WTC11 (cell line): Measurements from ENCODE around the gene AMIGO1. TPM values are rescaled to one million over a fixed set of nuclear protein-coding genes. Genes with fewer than 3 reads are reported as not detected.

ENCODE experiments used
- ATAC-seq: fragments of 200-7000 bp; cut with Tn5 transposase; 2 replicates; pipeline ENCODE4 v1.10.0; 2021; ENCODE audit warnings: mild to moderate bottlenecking, moderate library complexity
- CTCF ChIA-PET: fragments of 300-600 bp; sonication (Branson Sonifier 250); formaldehyde crosslinking; loops from one replicate; lab custom pipeline; 2021; ENCODE audit warnings: antibody characterized with exemption; lab: Charles Lee
- POLR2A ChIA-PET: fragments of 350-600 bp; sonication (Branson Sonifier 250); formaldehyde crosslinking; loops from one replicate; lab custom pipeline; 2021; ENCODE audit warnings: antibody characterized with exemption; lab: Charles Lee
- DNase-seq: peaks from one replicate; pipeline ENCODE4 v3.0.0; 2021; ENCODE audit warnings: low spot score
- H3K27ac Mint-ChIP-seq: 2 replicates; pipeline ENCODE4 v1.8.0; 2021; ENCODE audit warnings: mixed read lengths
- H3K27me3 Mint-ChIP-seq: 2 replicates; pipeline ENCODE4 v1.8.0; 2021; ENCODE audit warnings: low read depth, mild to moderate bottlenecking, moderate library complexity, mixed read lengths
- H3K36me3 Mint-ChIP-seq: 2 replicates; pipeline ENCODE4 v1.8.0; 2021; ENCODE audit warnings: mixed read lengths
- H3K4me1 Mint-ChIP-seq: 2 replicates; pipeline ENCODE4 v1.8.0; 2022; ENCODE audit warnings: mixed read lengths
- H3K4me3 Mint-ChIP-seq: 2 replicates; pipeline ENCODE4 v1.8.0; 2021; ENCODE audit warnings: mild to moderate bottlenecking, moderate library complexity, mixed read lengths
- H3K9me3 Mint-ChIP-seq: 2 replicates; pipeline ENCODE4 v1.8.0; 2021; ENCODE audit warnings: mixed read lengths
- ESRRA ChIP-seq: sonication (generic); formaldehyde crosslinking; IDR thresholded peaks from 2 replicates; pipeline ENCODE4 v1.8.1; 2022; ENCODE audit warnings: mild to moderate bottlenecking, missing genetic modification reagents, borderline replicate concordance
- GTF2I ChIP-seq: fragments of 250-450 bp; sonication (Bioruptor Pico); conservative IDR thresholded peaks from 2 replicates; pipeline ENCODE4 v1.4.0; 2021; ENCODE audit warnings: mild to moderate bottlenecking
- KAT7 ChIP-seq: sonication (generic); formaldehyde crosslinking; IDR thresholded peaks from 2 replicates; pipeline ENCODE4 v1.8.1; 2023; ENCODE audit warnings: missing genetic modification reagents, mild to moderate bottlenecking, borderline replicate concordance
- MYBL2 ChIP-seq: sonication (generic); formaldehyde crosslinking; IDR thresholded peaks from 2 replicates; pipeline ENCODE4 v1.8.1; 2023; ENCODE audit warnings: mild to moderate bottlenecking, moderate library complexity, missing genetic modification reagents
- NR1H2 ChIP-seq: sonication (generic); formaldehyde crosslinking; IDR thresholded peaks from 2 replicates; pipeline ENCODE4 v1.9.0; 2021; ENCODE audit warnings: mild to moderate bottlenecking, moderate library complexity, missing genetic modification reagents
- OVOL2 ChIP-seq: fragments of 250-450 bp; sonication (Bioruptor Pico); IDR thresholded peaks from 2 replicates; pipeline ENCODE4 v1.9.0; 2021; ENCODE audit warnings: mild to moderate bottlenecking, borderline replicate concordance
- TEAD1 ChIP-seq: sonication (generic); formaldehyde crosslinking; IDR thresholded peaks from 2 replicates; pipeline ENCODE4 v1.8.0; 2022; ENCODE audit warnings: mild to moderate bottlenecking, missing genetic modification reagents
- TEAD4 ChIP-seq: sonication (generic); formaldehyde crosslinking; IDR thresholded peaks from 2 replicates; pipeline ENCODE4 v1.8.0; 2022; ENCODE audit warnings: mild to moderate bottlenecking, missing genetic modification reagents
- ZNF219 ChIP-seq: sonication (generic); formaldehyde crosslinking; IDR thresholded peaks from 2 replicates; pipeline ENCODE4 v1.8.0; 2023; ENCODE audit warnings: missing genetic modification reagents, mild to moderate bottlenecking, borderline replicate concordance
- ZNF263 ChIP-seq: sonication (generic); formaldehyde crosslinking; IDR thresholded peaks from 2 replicates; pipeline ENCODE4 v1.8.1; 2022; ENCODE audit warnings: low read depth, mild to moderate bottlenecking, moderate library complexity, missing genetic modification reagents
- ZNF416 ChIP-seq: fragments of 250-450 bp; sonication (Bioruptor Pico); IDR thresholded peaks from 2 replicates; pipeline ENCODE4 v1.9.0; 2021; ENCODE audit warnings: mild to moderate bottlenecking, inconsistent platforms
- total RNA-seq: library from RNA; stranded (reverse); gene quantifications from 3 replicates; pipeline ENCODE4 v1.2.3, GENCODE V29; 2021
- TF ChIP-seq, protein P1 (sequence below): sonication (generic); formaldehyde crosslinking; conservative IDR thresholded peaks from 2 replicates; pipeline ENCODE4 v1.8.1; 2023; ENCODE audit warnings: mild to moderate bottlenecking, low read depth, missing genetic modification reagents, moderate library complexity
- TF ChIP-seq, protein P2 (sequence below): fragments of 200-600 bp; IDR thresholded peaks from 2 replicates; pipeline ENCODE4 v1.8.0; 2022; ENCODE audit warnings: antibody characterized with exemption
- TF ChIP-seq, protein P3 (sequence below): sonication (generic); formaldehyde crosslinking; IDR thresholded peaks from 2 replicates; pipeline ENCODE4 v1.8.0; 2022; ENCODE audit warnings: mild to moderate bottlenecking, missing genetic modification reagents
- TF ChIP-seq, protein P4 (sequence below): sonication (generic); formaldehyde crosslinking; IDR thresholded peaks from 2 replicates; pipeline ENCODE4 v1.8.1; 2023; ENCODE audit warnings: mild to moderate bottlenecking, missing genetic modification reagents, moderate library complexity
- TF ChIP-seq, protein P5 (sequence below): sonication (generic); formaldehyde crosslinking; IDR thresholded peaks from 2 replicates; pipeline ENCODE4 v1.8.1; 2023; ENCODE audit warnings: mild to moderate bottlenecking, moderate library complexity, missing genetic modification reagents
- TF ChIP-seq, protein P6 (sequence below): sonication (generic); formaldehyde crosslinking; IDR thresholded peaks from 2 replicates; pipeline ENCODE4 v1.8.1; 2022; ENCODE audit warnings: mild to moderate bottlenecking, moderate library complexity, missing genetic modification reagents
- TF ChIP-seq, protein P7 (sequence below): sonication (generic); formaldehyde crosslinking; IDR thresholded peaks from 2 replicates; pipeline ENCODE4 v1.8.0; 2023; ENCODE audit warnings: missing genetic modification reagents, mild to moderate bottlenecking, borderline replicate concordance
- TF ChIP-seq, protein P8 (sequence below): sonication (generic); formaldehyde crosslinking; IDR thresholded peaks from 2 replicates; pipeline ENCODE4 v1.8.0; 2022; ENCODE audit warnings: mild to moderate bottlenecking, missing genetic modification reagents

AMIGO1 gene
- total RNA-seq, 1 experiment from 2014 or later, result 2.4 TPM

DNA sequence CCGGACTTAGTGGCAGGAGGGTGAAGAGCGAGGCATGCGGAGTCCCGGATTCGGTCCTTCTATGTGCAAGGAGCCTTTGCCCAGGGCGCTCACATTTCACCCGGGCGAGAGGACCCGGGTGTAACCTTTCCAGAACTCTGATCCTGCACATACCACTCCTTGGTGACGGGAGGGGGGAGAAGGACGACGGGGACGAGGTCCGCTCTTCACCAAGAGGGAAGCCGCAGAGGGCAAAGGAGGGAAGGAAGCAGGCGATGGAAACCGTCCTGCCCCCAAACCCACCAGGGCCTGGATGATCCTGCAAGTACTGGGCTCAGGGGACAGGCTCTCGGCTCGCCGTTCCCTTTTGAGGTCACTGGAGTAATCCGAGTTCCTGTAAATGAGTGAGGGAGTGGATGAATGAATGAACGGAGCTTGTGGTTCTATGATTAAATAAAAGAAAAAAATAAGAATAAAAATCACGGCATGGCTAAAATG is 42.2 kb downstream of the AMIGO1 start:
- peaks cover 25% of the 10 kb centered on the region for H3K4me1 Mint-ChIP-seq
- CTCF ChIA-PET, result interaction anchor here (1.3 to 1.7 kb wide), 2 partner anchors 26 to 65 kb away, joined by 5 read pairs; partner anchors contain the start of gene CYB561D1
- POLR2A ChIA-PET, result no interaction called here
- no peaks in the 10 kb centered on the region for H3K9me3 Mint-ChIP-seq
- ATAC-seq (peak; percentile 48), DNase-seq (peak; percentile 28)
- peaks cover 68% of the 10 kb centered on the region for H3K27me3 Mint-ChIP-seq
- no peaks in the 10 kb centered on the region for H3K36me3 Mint-ChIP-seq
- peak overlapping the region; percentile 76 for H3K4me3 Mint-ChIP-seq
- H3K27ac Mint-ChIP-seq, result no peak overlapping the region
- TF ChIP-seq ESRRA (CRISPR knock-in tag), result no peak
- TF ChIP-seq ZNF416 (CRISPR knock-in tag), result no peak
- no peak for TF ChIP-seq OVOL2
- TF ChIP-seq TEAD4 (CRISPR knock-in tag), result no peak
- TF ChIP-seq TEAD1 (CRISPR knock-in tag), result peak; percentile 40; the same call in 1 of the 2 replicates
- TF ChIP-seq, protein P1, sequence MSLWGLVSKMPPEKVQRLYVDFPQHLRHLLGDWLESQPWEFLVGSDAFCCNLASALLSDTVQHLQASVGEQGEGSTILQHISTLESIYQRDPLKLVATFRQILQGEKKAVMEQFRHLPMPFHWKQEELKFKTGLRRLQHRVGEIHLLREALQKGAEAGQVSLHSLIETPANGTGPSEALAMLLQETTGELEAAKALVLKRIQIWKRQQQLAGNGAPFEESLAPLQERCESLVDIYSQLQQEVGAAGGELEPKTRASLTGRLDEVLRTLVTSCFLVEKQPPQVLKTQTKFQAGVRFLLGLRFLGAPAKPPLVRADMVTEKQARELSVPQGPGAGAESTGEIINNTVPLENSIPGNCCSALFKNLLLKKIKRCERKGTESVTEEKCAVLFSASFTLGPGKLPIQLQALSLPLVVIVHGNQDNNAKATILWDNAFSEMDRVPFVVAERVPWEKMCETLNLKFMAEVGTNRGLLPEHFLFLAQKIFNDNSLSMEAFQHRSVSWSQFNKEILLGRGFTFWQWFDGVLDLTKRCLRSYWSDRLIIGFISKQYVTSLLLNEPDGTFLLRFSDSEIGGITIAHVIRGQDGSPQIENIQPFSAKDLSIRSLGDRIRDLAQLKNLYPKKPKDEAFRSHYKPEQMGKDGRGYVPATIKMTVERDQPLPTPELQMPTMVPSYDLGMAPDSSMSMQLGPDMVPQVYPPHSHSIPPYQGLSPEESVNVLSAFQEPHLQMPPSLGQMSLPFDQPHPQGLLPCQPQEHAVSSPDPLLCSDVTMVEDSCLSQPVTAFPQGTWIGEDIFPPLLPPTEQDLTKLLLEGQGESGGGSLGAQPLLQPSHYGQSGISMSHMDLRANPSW, result no peak
- no peak for TF ChIP-seq KAT7
- TF ChIP-seq, protein P2, sequence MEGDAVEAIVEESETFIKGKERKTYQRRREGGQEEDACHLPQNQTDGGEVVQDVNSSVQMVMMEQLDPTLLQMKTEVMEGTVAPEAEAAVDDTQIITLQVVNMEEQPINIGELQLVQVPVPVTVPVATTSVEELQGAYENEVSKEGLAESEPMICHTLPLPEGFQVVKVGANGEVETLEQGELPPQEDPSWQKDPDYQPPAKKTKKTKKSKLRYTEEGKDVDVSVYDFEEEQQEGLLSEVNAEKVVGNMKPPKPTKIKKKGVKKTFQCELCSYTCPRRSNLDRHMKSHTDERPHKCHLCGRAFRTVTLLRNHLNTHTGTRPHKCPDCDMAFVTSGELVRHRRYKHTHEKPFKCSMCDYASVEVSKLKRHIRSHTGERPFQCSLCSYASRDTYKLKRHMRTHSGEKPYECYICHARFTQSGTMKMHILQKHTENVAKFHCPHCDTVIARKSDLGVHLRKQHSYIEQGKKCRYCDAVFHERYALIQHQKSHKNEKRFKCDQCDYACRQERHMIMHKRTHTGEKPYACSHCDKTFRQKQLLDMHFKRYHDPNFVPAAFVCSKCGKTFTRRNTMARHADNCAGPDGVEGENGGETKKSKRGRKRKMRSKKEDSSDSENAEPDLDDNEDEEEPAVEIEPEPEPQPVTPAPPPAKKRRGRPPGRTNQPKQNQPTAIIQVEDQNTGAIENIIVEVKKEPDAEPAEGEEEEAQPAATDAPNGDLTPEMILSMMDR, result no peak
- TF ChIP-seq, all 79 proteins: peak for 1

DNA sequence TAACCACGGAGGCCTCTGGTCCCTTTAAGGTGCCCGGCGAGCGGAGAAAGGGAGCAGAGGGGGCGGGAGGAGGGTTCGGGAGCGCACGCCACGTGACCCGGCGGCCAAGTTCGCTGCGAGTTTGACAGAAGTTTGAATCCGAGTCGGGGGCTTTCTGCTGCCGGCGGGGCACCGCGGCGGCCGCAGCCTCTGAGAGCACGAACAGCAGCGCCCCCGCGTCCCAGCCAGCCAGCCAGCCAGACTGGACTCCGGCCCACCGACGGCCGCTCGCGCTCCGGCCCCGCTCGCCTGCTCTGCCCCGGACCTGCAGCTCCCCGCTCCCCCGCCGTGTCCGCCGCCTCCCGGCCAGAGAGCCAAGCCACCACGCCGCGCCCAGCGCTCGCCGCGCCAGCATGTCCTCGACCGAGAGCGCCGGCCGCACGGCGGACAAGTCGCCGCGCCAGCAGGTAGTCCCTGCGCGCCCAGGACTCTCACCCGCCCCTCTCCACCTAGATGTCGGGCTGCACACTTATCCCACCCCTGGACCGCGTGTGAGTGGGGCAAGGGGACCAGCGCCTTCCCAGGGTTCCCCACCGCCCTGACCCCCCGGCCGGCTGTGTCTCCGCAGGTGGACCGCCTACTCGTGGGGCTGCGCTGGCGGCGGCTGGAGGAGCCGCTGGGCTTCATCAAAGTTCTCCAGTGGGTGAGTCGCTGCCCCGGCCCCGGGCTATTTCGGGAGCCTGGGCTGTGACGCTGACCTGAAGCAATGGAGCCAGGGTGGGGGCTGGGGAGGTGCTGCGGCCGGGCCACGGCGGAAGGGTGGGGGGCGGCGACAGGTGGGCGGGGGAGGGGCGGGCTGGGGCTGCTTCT is 42.9 kb downstream of the AMIGO1 start, which contains the start of gene SYPL2:
TSS of gene SYPL2 (plus strand) at position 95 of the 849 bp plus-strand sequence. CDS start at position 393, 298 bp downstream.
- CTCF ChIA-PET, result interaction anchor here (1.0 to 1.7 kb wide), 2 partner anchors 24 to 66 kb away, joined by 3 to 5 read pairs; no protein-coding TSS in a partner anchor
- peak; percentile 71 for ATAC-seq
- POLR2A ChIA-PET, result no interaction called here
- DNase-seq, result peak; percentile 76
- Mint-ChIP-seq H3K36me3 (no peaks in the 10 kb centered on the region), H3K27me3 (peaks cover 70% of the 10 kb centered on the region), H3K9me3 (no peaks in the 10 kb centered on the region), H3K4me1 (peaks cover 25% of the 10 kb centered on the region), H3K27ac (no peak within 1 kb of the TSS), H3K4me3 (peak within 1 kb of the TSS; percentile 76)
- TF ChIP-seq, protein P3, sequence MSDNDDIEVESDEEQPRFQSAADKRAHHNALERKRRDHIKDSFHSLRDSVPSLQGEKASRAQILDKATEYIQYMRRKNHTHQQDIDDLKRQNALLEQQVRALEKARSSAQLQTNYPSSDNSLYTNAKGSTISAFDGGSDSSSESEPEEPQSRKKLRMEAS, result peak; percentile 69; the same call in 1 of the 2 replicates
- TF ChIP-seq, protein P4, sequence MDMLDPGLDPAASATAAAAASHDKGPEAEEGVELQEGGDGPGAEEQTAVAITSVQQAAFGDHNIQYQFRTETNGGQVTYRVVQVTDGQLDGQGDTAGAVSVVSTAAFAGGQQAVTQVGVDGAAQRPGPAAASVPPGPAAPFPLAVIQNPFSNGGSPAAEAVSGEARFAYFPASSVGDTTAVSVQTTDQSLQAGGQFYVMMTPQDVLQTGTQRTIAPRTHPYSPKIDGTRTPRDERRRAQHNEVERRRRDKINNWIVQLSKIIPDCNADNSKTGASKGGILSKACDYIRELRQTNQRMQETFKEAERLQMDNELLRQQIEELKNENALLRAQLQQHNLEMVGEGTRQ (CRISPR knock-in tag), result peak; percentile 94
- TF ChIP-seq, protein P5, sequence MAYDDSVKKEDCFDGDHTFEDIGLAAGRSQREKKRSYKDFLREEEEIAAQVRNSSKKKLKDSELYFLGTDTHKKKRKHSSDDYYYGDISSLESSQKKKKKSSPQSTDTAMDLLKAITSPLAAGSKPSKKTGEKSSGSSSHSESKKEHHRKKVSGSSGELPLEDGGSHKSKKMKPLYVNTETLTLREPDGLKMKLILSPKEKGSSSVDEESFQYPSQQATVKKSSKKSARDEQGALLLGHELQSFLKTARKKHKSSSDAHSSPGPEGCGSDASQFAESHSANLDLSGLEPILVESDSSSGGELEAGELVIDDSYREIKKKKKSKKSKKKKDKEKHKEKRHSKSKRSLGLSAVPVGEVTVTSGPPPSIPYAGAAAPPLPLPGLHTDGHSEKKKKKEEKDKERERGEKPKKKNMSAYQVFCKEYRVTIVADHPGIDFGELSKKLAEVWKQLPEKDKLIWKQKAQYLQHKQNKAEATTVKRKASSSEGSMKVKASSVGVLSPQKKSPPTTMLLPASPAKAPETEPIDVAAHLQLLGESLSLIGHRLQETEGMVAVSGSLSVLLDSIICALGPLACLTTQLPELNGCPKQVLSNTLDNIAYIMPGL (CRISPR knock-in tag), result peak; percentile 28; the same call in 1 of the 2 replicates
- TF ChIP-seq ZNF263 (CRISPR knock-in tag) (0 out of 2 replicates have a peak, but pooled peaks have one; percentile 13), GTF2I (CRISPR knock-in tag) (no peak), MYBL2 (CRISPR knock-in tag) (peak; percentile 49; the same call in 1 of the 2 replicates), ZNF219 (CRISPR knock-in tag) (peak; percentile 38; the same call in 1 of the 2 replicates), NR1H2 (CRISPR knock-in tag) (no peak)
- TF ChIP-seq, protein P6, sequence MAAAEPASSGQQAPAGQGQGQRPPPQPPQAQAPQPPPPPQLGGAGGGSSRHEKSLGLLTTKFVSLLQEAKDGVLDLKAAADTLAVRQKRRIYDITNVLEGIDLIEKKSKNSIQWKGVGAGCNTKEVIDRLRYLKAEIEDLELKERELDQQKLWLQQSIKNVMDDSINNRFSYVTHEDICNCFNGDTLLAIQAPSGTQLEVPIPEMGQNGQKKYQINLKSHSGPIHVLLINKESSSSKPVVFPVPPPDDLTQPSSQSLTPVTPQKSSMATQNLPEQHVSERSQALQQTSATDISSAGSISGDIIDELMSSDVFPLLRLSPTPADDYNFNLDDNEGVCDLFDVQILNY, result no peak
- TF ChIP-seq, protein P7, sequence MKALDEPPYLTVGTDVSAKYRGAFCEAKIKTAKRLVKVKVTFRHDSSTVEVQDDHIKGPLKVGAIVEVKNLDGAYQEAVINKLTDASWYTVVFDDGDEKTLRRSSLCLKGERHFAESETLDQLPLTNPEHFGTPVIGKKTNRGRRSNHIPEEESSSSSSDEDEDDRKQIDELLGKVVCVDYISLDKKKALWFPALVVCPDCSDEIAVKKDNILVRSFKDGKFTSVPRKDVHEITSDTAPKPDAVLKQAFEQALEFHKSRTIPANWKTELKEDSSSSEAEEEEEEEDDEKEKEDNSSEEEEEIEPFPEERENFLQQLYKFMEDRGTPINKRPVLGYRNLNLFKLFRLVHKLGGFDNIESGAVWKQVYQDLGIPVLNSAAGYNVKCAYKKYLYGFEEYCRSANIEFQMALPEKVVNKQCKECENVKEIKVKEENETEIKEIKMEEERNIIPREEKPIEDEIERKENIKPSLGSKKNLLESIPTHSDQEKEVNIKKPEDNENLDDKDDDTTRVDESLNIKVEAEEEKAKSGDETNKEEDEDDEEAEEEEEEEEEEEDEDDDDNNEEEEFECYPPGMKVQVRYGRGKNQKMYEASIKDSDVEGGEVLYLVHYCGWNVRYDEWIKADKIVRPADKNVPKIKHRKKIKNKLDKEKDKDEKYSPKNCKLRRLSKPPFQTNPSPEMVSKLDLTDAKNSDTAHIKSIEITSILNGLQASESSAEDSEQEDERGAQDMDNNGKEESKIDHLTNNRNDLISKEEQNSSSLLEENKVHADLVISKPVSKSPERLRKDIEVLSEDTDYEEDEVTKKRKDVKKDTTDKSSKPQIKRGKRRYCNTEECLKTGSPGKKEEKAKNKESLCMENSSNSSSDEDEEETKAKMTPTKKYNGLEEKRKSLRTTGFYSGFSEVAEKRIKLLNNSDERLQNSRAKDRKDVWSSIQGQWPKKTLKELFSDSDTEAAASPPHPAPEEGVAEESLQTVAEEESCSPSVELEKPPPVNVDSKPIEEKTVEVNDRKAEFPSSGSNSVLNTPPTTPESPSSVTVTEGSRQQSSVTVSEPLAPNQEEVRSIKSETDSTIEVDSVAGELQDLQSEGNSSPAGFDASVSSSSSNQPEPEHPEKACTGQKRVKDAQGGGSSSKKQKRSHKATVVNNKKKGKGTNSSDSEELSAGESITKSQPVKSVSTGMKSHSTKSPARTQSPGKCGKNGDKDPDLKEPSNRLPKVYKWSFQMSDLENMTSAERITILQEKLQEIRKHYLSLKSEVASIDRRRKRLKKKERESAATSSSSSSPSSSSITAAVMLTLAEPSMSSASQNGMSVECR (CRISPR knock-in tag), result peak; percentile 17; the same call in 1 of the 2 replicates
- TF ChIP-seq, protein P8, sequence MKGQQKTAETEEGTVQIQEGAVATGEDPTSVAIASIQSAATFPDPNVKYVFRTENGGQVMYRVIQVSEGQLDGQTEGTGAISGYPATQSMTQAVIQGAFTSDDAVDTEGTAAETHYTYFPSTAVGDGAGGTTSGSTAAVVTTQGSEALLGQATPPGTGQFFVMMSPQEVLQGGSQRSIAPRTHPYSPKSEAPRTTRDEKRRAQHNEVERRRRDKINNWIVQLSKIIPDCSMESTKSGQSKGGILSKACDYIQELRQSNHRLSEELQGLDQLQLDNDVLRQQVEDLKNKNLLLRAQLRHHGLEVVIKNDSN (CRISPR knock-in tag), result peak; percentile 93
